GM23248 (cell line): Measurements from ENCODE around the gene SLC24A4.

Experiments
- EZH2 ChIP-seq: fragments of 200-600 bp; sonication (generic); IDR thresholded peaks from 2 replicates; pipeline ENCODE4 v1.6.1; 2018; ENCODE audit warnings: antibody characterized with exemption, mild to moderate bottlenecking; ENCODE audit not compliant: insufficient read depth, poor library complexity, severe bottlenecking
- EZH2phosphoT487 ChIP-seq: fragments of 200-600 bp; sonication (generic); IDR thresholded peaks from 2 replicates; pipeline ENCODE4 v1.6.1; 2018; ENCODE audit warnings: antibody characterized with exemption, moderate library complexity, mild to moderate bottlenecking, low read depth; ENCODE audit not compliant: insufficient read depth

DNA sequence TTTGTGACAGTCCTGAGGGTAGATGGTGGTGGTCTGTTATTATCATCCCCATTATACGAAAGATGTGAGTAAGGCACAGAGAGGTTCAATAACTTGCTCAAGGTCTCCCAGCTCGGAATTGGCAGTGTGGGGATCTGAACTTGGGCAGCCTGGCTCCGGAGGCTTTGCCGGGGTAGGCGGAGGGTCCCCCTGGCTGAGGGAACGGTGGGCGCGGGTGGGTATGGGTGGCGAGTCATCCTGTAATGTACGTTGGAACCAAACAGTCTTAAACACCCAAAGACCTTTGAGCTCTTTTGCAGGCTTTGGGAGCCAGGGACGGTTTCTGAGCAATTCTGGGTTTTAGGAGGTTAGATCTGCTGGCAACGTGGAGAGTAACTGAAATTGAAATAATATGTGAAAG is 16.5 kb downstream of the SLC24A4 start:
- no peak for TF ChIP-seq EZH2phosphoT487
- TF ChIP-seq EZH2, result no peak
